Breast epithelium (tissue), 4 donors: ENCODE results near the gene PLAU. TPM values are rescaled to one million over a fixed set of nuclear protein-coding genes. Genes with fewer than 3 reads are reported as not detected.

Experiments
- DNase-seq, 2 donors: peaks; one replicate each; pipeline ENCODE4 v3.0.0-alpha.2; 2019; ENCODE audit warnings: low spot score in 2 of 2
- H3K27ac ChIP-seq, 2 donors: fragments of 200-600 bp; sonication (generic) in 1 of 2; one replicate each; pipeline ENCODE4 v1.5.1; 2016 to 2019; ENCODE audit warnings: mild to moderate bottlenecking in 1 of 2
- H3K27me3 ChIP-seq, 2 donors: fragments of 200-600 bp; sonication (generic) in 1 of 2; one replicate each; pipeline versions ENCODE4 v1.5.1 to v1.6.0; 2017 to 2019; ENCODE audit warnings: control low read depth in 1 of 2, mild to moderate bottlenecking in 1 of 2
- H3K36me3 ChIP-seq: fragments of 200-600 bp; one replicate; pipeline ENCODE4 v1.5.1; 2019
- H3K4me1 ChIP-seq, 2 donors: fragments of 200-600 bp; sonication (generic); one replicate each; pipeline ENCODE4 v1.5.1; 2016 to 2019; ENCODE audit warnings: control low read depth in 1 of 2
- H3K4me3 ChIP-seq, 3 donors: fragments of 200-600 bp; sonication (generic); 1 replicate in 2 of 3; 2 replicates in 1 of 3; pipeline ENCODE4 v1.5.1; 2016 to 2019; ENCODE audit warnings: mild to moderate bottlenecking in 3 of 3, moderate library complexity in 2 of 3
- H3K9me3 ChIP-seq, 2 donors: fragments of 200-600 bp; sonication (generic) in 1 of 2; one replicate each; pipeline ENCODE4 v1.5.1; 2016 to 2019; ENCODE audit warnings: control low read depth in 1 of 2
- POLR2A ChIP-seq: fragments of 450-650 bp; IDR thresholded peaks from one replicate; pipeline ENCODE4 v1.6.1; 2016; ENCODE audit warnings: antibody characterized with exemption, mild to moderate bottlenecking, moderate library complexity
- POLR2AphosphoS5 ChIP-seq, 3 donors: sonication (generic); formaldehyde crosslinking; IDR thresholded peaks; one replicate each; pipeline ENCODE4 v1.6.1; 2017; ENCODE audit warnings: antibody characterized with exemption in 3 of 3
- intact Hi-C: fragments of 100-400 bp; cut with DNase I; formaldehyde crosslinking; loops from one replicate; pipeline ENCODE4 v1.15.1; 2023; ENCODE audit warnings: low total_unique reads
- total RNA-seq, 3 donors: library from RNA; depleted of rRNA; stranded (reverse); fragments of >200 nt; gene quantifications; one replicate each; pipeline ENCODE4 v1.1.0, GENCODE V29; 2016
- TF ChIP-seq, protein P1 (sequence below), 3 donors: fragments of 450-650 bp; IDR thresholded peaks; one replicate each; pipeline ENCODE4 v1.5.1; 2016 to 2017; ENCODE audit warnings: antibody characterized with exemption in 3 of 3, mild to moderate bottlenecking in 3 of 3, moderate library complexity in 3 of 3

PLAU gene
- total RNA-seq, 3 donors from 2014 or later: 4.2 to 11.0 (median 5.2) TPM

DNA sequence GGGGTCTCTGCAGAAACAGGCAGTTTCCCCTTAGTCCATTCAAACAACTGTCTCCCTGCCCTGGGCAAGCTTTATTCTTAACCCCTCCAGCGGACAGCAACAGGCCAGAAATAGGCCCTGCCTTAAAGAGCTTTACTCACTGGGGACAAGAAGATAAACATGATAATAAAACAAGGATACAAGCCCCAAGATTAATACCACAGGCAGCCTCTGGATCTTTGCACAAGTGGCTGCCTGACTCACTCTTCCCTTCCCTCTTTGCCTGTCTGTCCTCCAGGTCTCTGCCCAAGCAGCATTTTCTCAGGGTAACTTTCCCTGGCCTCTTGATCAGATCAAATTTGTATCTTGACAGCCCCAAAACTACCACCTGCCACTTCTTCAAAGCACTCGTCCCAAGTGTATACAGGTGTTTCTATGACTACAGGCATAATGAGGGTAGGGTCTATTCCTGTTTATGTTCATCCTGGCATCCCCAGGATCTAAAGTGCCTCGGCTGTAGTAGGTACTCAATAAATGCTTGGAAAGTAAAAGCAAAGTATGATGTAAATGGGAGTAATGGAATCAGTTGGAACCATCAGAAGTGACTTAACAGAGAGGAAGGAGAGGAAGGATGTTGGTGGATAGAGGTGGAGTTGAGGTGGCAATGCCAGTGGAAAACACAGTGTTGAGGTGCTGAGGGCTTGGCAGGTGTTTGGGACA is 29.6 kb upstream of the PLAU start:
- Histone ChIP-seq H3K9me3 (no peaks in the 10 kb centered on the region), H3K27me3 (no peaks in the 10 kb centered on the region), H3K36me3 (no peaks in the 10 kb centered on the region), H3K4me3 (no peak overlapping the region), H3K27ac (no peak overlapping the region), H3K4me1 (peaks cover 2 to 4% of the 10 kb centered on the region in 2 donors)
- no peak for TF ChIP-seq POLR2AphosphoS5 (IDR thresholded peaks at IDR 0.05)
- no peak for TF ChIP-seq POLR2A
- TF ChIP-seq, protein P1, sequence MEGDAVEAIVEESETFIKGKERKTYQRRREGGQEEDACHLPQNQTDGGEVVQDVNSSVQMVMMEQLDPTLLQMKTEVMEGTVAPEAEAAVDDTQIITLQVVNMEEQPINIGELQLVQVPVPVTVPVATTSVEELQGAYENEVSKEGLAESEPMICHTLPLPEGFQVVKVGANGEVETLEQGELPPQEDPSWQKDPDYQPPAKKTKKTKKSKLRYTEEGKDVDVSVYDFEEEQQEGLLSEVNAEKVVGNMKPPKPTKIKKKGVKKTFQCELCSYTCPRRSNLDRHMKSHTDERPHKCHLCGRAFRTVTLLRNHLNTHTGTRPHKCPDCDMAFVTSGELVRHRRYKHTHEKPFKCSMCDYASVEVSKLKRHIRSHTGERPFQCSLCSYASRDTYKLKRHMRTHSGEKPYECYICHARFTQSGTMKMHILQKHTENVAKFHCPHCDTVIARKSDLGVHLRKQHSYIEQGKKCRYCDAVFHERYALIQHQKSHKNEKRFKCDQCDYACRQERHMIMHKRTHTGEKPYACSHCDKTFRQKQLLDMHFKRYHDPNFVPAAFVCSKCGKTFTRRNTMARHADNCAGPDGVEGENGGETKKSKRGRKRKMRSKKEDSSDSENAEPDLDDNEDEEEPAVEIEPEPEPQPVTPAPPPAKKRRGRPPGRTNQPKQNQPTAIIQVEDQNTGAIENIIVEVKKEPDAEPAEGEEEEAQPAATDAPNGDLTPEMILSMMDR (IDR thresholded peaks at IDR 0.05): no peak
- intact Hi-C loops: loop anchor here (10.0 kb wide), 1 partner anchor 63 kb away; no protein-coding TSS in a partner anchor
- no peak for DNase-seq

DNA sequence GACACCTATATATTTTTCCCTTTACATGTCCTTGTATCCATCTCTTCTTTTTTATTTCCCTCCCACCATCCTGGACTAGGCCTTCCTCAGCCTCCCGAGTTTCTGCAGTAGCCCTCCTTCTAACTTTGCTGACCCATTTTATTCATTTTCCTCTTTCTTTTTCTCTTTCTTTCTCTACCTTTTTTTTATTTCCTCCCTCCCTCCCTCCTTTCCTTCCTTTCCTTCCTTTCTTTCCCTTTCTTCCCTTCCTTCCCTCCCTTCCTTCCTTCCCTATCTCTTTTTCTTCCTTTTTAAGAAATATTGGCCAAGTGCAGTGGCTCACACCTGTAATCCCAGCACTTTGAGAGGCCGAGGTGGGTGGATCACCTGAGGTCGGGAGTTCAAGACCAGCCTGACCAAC is 26.9 kb upstream of the PLAU start:
- Histone ChIP-seq H3K27me3 (no peaks in the 10 kb centered on the region), H3K9me3 (no peaks in the 10 kb centered on the region), H3K36me3 (no peaks in the 10 kb centered on the region), H3K4me1 (peaks cover 20 to 29% of the 10 kb centered on the region in 2 donors), H3K4me3 (no peak overlapping the region), H3K27ac (no peak overlapping the region)
- DNase-seq: no peak
- intact Hi-C loops: loop anchor here (10.0 kb wide), 1 partner anchor 61 kb away; no protein-coding TSS in a partner anchor
- TF ChIP-seq, protein P1 (IDR thresholded peaks at IDR 0.05): no peak
- TF ChIP-seq POLR2AphosphoS5 (IDR thresholded peaks at IDR 0.05) (no peak), POLR2A (no peak)

DNA sequence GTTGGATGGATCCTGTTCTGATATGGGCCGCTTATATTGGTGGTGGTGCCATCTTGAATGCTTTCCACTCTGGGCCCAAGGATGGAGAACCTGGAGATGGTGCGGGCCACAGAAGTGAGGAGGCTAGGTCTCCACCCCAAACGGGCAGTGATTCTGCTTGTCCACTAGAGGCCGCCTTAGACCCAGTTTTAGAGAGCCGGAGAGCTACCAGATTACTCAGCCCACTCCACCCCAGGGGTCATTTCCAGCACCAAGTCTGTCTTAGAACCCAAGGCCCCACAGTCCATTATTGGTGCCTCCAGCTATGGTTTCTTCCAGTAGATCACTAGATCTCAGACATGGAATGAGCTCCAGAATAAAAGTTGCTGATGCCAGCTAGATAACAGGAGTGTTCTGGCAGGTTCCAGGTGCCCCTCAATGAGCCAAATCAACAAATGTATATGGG is 24.8 kb upstream of the PLAU start:
- Histone ChIP-seq H3K9me3 (no peaks in the 10 kb centered on the region), H3K4me1 (peaks cover 21 to 30% of the 10 kb centered on the region in 2 donors), H3K4me3 (no peak overlapping the region), H3K36me3 (no peaks in the 10 kb centered on the region), H3K27ac (peak overlapping the region; percentile 90 to 91), H3K27me3 (no peaks in the 10 kb centered on the region)
- DNase-seq: peak; percentile 60 to 61
- intact Hi-C loops: loop anchor here (10.0 kb wide), 1 partner anchor 59 kb away; no protein-coding TSS in a partner anchor
- TF ChIP-seq POLR2A (no peak), POLR2AphosphoS5 (IDR thresholded peaks at IDR 0.05) (peak in 1 of 3 donors; percentile 33)
- TF ChIP-seq, protein P1 (IDR thresholded peaks at IDR 0.05): peak; percentile 78 to 92 (median 92)

DNA sequence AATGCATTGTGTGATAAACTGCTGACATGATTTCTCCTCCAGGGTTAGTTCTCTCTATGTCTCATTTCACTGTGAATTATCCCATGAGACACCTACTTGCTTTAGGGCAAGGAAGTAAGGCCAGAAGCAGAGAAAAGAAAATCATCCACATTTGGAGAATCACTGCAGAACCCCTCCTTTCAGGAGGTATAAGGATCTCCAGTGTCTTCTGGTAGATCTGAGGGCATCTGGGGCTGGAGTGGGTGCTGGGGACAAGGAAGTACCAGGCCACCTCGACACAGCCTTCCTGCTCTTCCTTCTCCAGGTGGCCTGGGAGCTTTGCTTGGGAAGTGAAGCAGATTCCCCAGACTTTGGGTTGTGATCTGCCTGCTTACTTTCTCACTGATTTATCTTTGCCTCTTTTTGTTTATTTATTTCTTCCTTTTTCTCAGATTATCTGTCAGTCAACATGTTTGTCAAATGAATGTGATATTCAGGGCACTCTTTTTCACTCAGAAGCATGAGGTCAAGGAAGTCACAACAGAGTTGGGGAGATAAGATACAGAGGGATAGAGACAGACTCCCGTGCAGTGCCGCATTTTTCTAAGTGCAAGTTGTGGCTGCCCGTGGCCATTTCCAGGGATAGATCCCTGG is 24.2 kb upstream of the PLAU start:
- no peaks in the 10 kb centered on the region for H3K9me3 ChIP-seq
- H3K27me3 ChIP-seq: no peaks in the 10 kb centered on the region
- peak overlapping the region; percentile 90 to 91 for H3K27ac ChIP-seq
- peak overlapping the region in 1 of 3 donors; percentile 21 for H3K4me3 ChIP-seq
- peaks cover 21 to 30% of the 10 kb centered on the region in 2 donors for H3K4me1 ChIP-seq
- no peak for DNase-seq
- no peaks in the 10 kb centered on the region for H3K36me3 ChIP-seq
- TF ChIP-seq, protein P1 (IDR thresholded peaks at IDR 0.05): no peak
- TF ChIP-seq POLR2A (no peak), POLR2AphosphoS5 (IDR thresholded peaks at IDR 0.05) (no peak)
- intact Hi-C loops: loop anchor here (10.0 kb wide), 1 partner anchor 58 kb away; no protein-coding TSS in a partner anchor
